GM21381 (cell line): Measurements from ENCODE around the gene ASAH2.
"Not testable (repeated sequence)": the region's sequence is repeated elsewhere in the genome, so short reads cannot be mapped to it uniquely, and the experiment has no call there.

ENCODE experiments used
- ATAC-seq: cut with Tn5 transposase; IDR thresholded peaks from one replicate; pipeline ENCODE4 v1.9.1; 2021; ENCODE audit warnings: mild to moderate bottlenecking, moderate library complexity; ENCODE audit not compliant: unreplicated experiment

Gene ASAH2

DNA sequence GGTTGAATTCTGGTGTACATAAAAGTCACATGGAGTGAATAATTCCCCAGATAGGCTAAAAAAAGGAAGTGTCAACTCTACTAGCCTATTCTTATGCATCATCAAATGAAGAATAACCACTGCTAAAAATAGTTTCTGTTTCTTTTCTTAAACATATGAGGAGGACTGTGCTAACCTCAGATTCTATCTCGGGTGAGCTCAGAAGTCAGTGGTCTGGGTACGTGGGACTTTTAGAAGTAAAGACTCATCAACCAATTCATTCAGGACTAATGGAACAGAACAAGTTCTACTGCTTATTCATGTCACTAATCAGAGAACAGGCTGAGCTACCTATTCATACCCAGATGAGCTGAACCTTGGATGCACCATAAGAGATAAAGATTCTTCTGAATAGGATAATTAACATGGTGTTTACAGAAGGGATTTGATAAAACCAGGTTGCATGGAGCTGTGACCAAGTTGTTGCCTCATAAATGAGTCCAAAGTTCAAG is 9.5 kb upstream of the ASAH2 start:
- ATAC-seq = peak; percentile 98

DNA sequence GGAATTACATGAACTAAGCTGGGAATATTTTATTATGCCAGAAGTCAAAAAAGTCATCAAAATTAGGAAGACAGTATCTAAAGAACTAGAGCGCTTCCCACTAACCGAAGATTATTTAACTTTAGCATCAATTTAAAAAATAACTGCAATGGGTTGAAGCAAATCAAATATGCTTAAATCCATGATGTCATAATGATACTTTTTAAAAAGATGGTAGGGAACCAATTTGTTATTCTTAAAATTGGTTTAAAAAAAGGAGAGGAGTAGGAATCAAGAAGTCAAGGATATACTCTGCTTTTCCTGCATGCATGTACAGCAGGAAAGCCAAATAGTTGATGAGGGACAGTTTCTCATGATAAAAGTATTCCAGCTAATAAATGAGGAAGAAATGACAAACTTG is 3.2 kb upstream of the ASAH2 start:
- no peak for ATAC-seq

DNA sequence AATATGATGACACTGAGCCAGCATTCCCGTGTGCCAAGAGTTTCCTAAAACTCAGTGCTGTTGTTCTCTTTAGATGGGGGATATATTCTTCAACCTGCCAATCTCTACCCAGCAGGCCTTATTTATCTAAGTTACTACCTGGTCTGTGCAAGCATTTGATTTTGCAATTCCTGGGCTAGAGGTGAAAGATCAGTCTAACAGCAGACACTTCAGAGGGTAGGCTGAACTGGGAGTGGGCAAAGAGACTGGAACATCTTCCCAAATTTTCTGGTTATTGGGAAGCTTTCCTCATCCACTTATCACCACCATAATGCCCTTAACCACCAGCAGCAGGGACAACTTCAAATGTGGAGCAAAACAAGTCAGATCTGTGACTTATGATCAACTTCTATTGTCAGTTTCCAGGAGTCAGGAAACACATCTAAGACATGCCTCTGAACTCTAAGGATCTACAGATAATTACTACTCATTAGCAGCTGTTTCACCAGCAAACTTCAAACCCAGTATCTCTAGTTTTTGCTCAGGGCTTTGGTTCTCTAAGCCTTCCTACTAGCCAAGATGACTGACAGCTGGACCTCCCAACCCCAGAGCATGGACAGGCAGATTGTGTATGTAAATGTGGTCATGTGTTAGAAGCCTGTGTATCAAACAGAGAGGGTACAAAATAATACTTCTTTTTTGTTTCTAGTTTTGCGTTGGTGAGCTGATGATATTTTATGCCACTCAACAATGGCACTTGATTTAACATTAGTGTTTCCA is 1.0 kb downstream of the ASAH2 start:
- no peak for ATAC-seq

DNA sequence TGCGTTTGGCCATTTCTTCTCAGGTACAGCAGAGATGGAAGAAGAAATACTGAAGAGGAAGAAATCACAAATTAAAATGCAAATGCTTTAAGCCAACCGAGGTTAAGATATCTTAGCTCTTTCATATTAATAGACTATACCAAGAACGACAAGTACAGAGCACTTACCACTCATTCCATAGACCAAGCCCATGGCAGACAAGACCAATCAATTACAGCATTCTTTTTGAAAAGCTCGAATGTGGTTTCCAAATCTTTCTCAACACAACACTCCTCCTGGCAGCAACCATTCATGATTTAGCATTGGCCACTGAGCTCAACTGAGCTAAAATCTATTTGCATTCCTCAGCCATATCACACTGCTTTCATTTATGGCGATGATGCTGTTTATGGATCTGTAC is 2.7 kb downstream of the ASAH2 start:
- ATAC-seq = no peak

DNA sequence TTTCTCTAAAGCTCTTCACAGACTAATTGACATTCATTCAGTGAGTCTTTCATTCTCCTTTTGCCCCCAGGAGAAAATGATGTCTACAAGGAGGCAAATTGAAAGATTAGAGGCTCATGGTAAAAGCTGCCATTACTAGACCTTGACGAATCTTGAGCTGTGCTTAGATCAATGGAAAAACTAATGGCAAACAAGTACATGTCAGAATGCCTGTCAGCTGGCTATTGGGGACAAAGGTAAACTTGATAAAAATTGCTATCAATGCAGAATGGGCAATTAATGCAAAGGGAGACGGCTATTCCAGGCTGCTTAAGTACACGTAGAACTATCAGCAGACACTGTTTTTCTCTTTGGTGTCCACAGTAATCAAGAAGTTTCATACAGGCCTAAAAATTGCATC is 3.3 kb downstream of the ASAH2 start:
- ATAC-seq = no peak

DNA sequence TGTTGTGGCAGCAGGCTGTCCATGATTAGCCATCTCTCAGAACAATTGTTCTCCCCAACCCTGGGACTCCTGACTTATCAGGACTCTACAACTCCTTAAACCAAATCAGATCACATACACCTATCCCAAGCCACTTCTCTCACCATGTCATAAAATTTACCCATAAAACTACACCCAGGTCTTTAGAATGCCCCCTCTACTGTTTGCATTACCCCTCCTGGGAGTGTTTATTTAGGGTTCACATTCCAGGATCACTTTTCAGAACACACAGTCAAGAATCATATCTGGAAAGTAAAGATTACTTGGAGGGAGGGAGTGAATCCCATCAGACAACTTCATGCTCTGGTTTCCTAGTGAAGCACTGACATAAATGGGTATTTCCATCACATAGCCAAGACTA is 7.1 kb downstream of the ASAH2 start:
- no peak for ATAC-seq

DNA sequence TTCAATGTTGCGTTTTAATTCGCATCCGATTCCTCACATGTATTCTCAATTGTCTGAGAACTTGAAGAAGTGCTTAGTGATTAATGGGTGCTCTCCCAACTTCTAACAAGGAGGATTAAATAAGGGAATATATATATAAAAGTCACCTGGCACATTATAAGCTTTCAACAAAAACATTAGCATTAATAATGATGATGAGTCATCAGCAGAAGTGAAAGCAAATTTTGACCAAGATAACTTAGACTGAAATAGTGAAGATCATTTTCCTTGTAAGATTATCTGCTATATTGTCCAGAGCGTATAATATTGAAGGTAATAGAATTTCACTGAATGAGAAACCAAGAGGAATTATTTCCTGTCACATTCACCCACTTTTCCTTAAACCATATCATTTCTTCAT is 8.5 kb downstream of the ASAH2 start:
- no peak for ATAC-seq

DNA sequence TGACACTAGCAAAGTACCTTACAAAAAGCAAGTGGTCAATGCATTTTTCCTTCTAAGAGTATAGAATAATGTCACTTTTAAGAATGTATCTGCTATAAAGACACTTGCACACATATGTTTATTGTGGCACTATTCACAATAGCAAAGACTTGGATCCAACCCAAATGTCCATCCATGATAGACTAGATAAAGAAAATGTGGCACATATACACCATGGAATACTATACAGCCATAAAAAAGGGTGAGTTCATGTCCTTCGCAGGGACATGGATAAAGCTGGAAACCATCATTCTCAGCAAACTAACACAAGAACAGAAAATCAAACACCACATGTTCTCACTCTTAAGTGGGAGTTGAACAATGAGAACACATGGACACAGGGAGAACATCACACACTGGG is 9.8 kb downstream of the ASAH2 start:
- ATAC-seq = not testable (repeated sequence)

DNA sequence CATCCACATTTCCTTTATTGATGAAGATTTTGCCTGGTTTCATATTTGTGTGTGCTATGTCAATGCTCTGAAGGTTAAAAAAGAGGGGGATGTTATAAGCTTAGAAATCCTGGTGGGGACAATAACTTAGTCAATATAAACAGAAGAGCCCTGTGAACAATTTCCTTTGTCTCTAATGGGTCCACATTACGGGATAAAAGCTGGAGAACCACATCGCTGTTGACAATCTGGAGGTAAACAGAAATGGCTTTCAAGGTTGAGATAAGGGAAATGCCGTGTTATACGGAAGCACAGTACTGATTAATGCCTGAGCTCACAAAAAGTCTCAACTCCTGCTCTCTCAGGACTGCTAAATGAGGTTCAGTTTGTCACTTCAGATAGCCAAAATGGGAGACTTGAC is 16.8 kb downstream of the ASAH2 start:
- no peak for ATAC-seq

DNA sequence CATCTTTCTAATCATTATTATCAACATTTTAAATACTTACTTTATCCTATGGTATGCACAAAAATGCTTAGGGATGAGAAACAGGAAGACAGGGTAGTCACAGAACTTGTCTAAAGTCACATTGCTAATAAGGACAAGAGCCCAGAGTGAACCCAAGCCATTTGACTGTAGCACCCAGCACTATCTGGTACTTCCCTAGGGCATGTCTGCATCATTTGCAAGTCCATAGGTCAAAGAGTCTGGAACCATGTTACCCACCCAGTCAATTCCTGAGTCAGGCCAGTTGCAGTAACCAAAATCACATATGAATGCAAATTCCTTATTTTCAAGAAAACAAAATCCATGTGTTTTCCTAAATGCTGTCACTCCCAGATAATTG is 19.1 kb downstream of the ASAH2 start:
- no peak for ATAC-seq

DNA sequence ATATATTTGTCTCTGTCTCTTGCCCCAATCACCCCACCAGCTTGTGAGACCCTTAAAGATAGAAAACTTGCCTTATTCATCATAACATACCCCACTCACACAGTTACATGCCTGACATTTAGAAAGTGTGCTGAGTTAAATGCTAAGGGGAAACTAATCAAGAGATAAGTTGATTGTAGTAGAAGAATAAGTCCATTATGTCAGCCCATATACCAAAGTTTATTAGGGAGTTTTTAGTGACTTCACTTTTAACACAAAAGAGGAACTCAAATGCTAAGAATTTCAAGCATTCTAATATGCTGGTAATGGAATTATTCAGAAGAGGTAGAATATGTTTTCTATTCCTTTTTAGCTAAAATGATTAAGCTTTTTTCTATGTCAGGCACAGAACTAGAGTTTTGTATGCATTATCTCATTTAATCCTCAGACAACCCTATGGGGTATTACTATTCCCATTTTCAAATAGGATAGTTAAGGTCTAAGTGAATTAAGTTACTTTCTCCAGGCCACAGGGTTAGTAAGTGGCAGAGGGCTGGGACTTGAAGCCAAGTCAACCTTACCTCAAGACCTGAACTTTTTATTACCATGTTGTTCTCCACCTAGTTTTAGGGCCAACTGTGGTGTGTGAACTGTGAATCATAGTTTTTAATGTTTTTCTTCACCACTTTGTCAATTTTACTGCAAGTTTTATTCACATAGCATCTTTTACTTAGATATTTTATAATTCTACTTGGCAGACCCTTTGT is 19.6 kb downstream of the ASAH2 start:
- no peak for ATAC-seq

DNA sequence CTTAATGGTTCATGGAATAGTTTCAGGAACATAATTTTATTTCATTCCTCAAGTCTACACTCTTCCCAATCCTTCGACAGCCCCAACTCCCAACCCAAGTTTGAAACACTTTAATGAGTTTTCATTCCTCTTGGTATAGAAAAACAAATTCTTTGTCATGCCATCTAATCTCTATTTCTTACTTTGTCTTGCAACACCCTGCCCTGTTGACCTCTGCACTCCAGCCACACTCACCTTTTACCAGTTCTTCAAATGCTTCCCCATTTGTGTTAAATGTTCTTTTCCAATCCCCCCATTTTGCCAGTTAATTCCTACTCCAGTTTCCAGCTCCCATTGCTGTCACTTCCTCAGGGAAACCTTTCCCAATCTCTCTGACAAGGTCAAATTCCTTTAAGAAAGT is 21.9 kb downstream of the ASAH2 start:
- ATAC-seq = no peak

DNA sequence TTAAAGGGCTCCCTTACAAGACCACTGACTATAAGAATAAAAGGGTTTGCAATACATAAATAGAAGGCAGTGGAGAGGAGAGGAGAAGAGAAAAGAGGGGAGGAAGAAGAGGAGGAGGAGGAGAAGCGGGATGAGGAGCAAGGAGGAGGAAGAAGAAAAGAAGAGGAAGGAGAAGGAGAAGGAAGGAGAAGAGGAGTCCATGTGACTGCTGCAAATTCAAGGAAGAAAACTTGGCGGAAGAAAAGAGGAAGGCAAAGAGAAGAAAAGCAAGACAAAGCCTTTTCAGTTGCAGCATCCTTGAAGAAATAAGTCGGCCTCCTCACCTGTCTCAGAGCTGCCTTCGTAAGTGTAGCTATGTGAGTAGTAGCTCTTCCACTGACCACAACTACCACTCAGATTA is 22.6 kb downstream of the ASAH2 start:
- ATAC-seq = no peak

DNA sequence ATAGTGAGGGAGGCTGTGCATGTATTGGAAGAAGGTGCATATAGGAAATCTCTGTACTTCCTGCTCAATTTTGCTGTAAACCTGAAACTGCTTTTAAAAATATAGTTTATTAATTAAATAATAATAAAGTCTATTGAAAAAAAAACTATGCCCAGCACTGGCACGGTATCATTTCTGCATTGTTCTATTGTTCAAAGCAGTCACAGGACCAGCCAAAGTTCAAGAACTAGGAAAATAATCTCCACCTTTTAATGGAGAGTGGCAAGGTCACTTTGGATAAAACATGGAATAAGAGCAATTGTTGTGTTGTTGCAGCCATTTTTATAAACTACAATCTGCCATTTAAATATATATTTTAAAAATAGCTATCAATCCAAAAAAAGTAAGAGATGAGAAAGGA is 24.7 kb downstream of the ASAH2 start:
- ATAC-seq = no peak

DNA sequence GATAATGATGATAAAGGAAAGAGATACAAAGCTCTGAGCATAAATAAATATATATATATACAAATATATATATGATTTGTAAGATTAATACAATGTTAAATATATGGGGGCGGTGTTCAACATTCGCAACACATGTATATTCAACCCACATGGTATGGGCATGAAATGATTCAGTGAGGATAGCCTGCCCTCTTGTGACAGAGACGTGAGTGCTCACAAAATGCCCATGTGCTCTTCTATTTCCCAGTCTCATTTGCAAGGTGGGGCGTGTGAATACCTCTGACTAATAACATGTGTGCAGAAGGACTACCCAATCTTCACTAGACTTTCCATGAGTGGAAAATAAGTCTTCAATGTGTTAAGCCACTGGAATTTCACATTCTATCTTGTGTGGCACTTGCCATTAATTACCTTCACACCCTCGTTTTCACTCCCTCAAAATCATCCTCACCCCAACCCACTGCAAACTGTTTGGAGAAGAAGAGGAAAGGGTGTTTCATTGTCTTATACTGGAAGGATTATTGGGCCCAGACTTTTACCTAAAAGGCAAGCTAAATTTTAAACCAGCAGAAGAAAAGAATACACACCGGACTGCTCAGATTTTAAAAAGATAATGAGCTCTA is 26.9 kb downstream of the ASAH2 start:
- peak; percentile 97 for ATAC-seq

DNA sequence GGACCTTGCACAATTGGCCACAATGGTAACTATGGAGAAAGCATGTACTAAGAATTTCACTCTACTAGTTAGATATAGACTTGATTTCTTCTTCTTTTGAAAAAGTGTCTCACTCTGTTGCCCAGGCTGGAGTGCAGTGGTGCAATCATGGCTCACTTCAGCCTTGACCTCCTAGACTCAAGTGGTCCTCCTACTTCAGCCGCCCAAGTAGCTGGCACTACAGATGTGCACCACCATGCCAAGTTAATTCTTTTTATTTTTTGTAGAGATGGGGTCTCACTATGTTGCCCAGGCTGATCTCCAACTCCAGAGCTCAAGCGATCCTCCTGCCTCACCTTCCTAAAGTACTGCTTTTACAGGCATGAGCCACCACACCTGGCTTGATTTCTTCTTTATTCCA is 29.1 kb downstream of the ASAH2 start:
- ATAC-seq = no peak

DNA sequence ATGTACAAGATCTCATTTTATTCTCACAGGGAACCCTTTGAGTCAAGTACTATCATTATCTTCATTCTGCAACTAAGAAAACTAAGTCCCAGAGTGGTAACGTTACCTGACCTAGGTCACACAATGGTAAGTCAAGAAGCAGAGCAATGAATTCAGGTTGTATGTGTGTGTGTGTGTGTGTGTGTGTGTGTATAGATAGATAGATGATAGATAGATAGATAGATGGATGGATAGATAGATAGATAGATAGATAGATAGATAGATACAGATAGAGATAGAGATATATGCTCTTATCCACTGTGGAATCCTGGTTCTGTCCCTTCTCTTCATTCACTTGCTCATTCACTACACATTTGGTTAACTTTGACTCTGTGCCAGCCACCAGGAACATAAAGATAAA is 29.8 kb downstream of the ASAH2 start:
- ATAC-seq = no peak

DNA sequence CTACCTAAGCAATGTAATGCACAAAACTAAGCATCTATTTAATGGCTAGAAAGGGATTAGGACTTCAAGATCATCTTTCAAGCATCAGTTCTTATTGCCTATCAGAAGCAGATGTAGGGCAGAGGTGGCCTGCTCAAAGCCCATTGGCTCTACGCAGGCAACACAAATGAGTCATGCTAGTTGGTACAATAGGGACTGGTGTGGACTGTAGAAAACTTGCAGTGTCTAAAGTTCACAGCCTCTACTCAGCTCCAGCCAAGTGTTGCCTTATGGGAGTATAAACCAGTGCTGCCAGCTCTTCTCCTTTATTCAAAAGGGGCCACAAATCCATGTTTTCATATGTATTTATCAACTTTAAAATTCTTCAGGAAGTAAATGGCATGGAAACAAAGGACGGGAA is 31.7 kb downstream of the ASAH2 start:
- no peak for ATAC-seq

DNA sequence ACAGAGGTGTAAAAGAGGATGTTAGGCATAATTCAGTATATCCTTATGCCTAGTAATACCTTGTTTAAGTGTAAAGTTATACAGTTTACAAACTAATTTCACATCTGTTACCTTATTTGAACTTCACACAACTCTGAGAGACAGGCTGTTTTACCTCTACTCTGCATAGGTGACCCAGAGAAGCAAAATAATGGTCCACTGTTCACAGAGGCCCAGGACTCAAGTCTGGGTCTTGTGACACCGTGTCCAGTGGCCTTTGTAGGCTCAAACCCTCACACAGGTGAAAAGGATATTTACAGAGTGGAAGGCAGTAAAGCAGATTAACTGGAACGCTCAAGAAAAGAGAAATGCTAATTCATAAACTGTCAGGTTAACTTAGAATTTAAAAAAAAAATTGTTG is 32.1 kb downstream of the ASAH2 start:
- ATAC-seq = no peak

DNA sequence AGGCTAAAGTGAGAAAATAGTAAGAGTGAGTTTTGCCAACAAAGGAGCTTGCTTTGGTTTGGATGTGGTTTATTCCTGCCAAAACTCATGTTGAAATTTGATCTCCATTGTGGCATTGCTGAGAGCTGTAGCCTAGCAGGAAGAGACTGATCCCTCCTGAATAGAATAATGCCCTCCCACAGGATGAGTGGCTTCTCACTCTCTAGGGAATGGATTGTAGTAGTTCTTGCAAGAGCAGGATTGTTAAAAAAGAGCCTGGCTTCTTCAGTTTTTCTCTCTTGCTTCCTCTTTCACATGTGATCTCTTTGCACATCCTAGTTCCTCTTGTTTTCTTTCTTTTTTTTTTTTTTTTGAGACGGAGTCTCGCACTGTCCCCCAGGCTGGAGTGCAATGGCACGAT is 34.4 kb downstream of the ASAH2 start:
- no peak for ATAC-seq

DNA sequence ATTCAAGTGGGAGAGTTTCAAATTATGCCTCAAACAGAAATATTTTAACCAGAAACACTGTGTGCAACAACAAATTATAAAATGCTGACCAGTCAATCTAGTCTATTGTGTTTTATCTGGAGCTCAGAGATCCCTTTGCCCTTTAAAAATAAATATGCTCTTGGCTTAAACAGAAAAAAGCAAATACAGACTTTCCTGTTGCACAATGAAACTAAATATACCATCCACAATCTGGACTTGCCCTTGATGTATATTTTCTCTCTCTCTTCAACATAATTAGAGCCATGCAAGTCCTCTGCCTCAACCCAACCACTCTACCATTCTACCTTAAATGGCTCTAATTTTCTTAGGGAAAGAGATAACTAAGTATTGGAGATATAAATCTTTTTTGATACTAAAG is 34.9 kb downstream of the ASAH2 start:
- ATAC-seq = no peak

DNA sequence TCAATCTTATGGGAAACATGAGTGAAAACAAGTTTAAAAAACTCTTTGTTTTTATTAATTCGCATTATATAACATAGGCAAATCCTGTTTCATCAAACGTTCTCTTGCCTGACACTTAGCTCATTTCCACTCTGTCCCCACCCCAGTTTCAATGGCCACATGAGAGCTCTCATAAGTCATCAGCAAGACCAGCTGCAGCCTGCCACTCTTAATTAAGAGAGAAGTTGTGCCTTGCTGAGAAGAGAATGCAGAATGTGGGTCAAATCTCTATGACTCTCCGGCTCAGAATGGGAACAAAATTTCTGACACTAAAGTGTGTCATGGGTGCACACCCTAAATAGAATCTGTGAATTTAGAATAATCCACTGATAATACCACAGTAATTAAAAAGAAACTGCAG is 39.6 kb downstream of the ASAH2 start:
- ATAC-seq = no peak
